Skin epidermis (tissue), 12 donors: ENCODE measurements around the gene GSAP.
A peak's percentile ranks its signal among the peaks of the same experiment; 100 is the strongest.
"Not testable (repeated sequence)": the region's sequence is repeated elsewhere in the genome, so short reads cannot be mapped to it uniquely, and the experiment has no call there.

Source experiments
- H3K27ac ChIP-seq, 21 experiments: fragments of 200-600 bp; sonication (generic) in 11 of 21; one replicate each; pipeline ENCODE4 v1.5.0; 2020; ENCODE audit warnings: mild to moderate bottlenecking in 3 of 21, inconsistent platforms in 2 of 21, moderate library complexity in 2 of 21
- H3K4me3 ChIP-seq, 7 experiments: fragments of 200-600 bp; sonication (generic) in 2 of 7; one replicate each; pipeline ENCODE4 v1.5.0; 2020; ENCODE audit warnings: inconsistent platforms in 2 of 7, mild to moderate bottlenecking in 2 of 7, moderate library complexity in 1 of 7

Gene GSAP

GRCh38 chr7:77415823-77416620, at the start of gene GSAP:
Gene GSAP (minus strand): TSS chr7:77416349. CDS start chr7:77416321, 28 bp downstream.
- Histone ChIP-seq H3K4me3 (peak within 1 kb of the TSS; percentile 70 to 95 (median 83)), H3K27ac (peak within 1 kb of the TSS; percentile 82 to 94 (median 90))

GRCh38 chr7:77465256-77465655, 49.1 kb upstream of the GSAP start:
- Histone ChIP-seq H3K27ac (no peak overlapping the region), H3K4me3 (no peak overlapping the region)

- Histone ChIP-seq H3K4me3 (no peak overlapping the region), H3K27ac (no peak overlapping the region)
Measured at GRCh38 chr7:77464589-77464988, 48.4 kb upstream of the GSAP start.

- H3K4me3 ChIP-seq, H3K27ac ChIP-seq: not testable (repeated sequence)
Measured at GRCh38 chr7:77463632-77464031, 47.5 kb upstream of the GSAP start.

GRCh38 chr7:77461842-77462241, 45.7 kb upstream of the GSAP start:
- Histone ChIP-seq H3K4me3 (no peak overlapping the region), H3K27ac (no peak overlapping the region)

GRCh38 chr7:77461246-77461645, 45.1 kb upstream of the GSAP start:
- H3K27ac ChIP-seq: no peak overlapping the region
- H3K4me3 ChIP-seq: no peak overlapping the region

- H3K27ac ChIP-seq: no peak overlapping the region
- no peak overlapping the region for H3K4me3 ChIP-seq
Measured at GRCh38 chr7:77460057-77460486, 43.9 kb upstream of the GSAP start.

- H3K27ac ChIP-seq: no peak overlapping the region
- no peak overlapping the region for H3K4me3 ChIP-seq
Measured at GRCh38 chr7:77459311-77459726, 43.2 kb upstream of the GSAP start.

- H3K27ac ChIP-seq: no peak overlapping the region
- no peak overlapping the region for H3K4me3 ChIP-seq
Measured at GRCh38 chr7:77458786-77459185, 42.6 kb upstream of the GSAP start.

GRCh38 chr7:77457779-77458178, 41.6 kb upstream of the GSAP start:
- H3K27ac ChIP-seq: no peak overlapping the region
- H3K4me3 ChIP-seq: no peak overlapping the region

- H3K4me3 ChIP-seq: no peak overlapping the region
- H3K27ac ChIP-seq: no peak overlapping the region
Measured at GRCh38 chr7:77456696-77457095, 40.5 kb upstream of the GSAP start.

GRCh38 chr7:77455321-77455720, 39.2 kb upstream of the GSAP start:
- Histone ChIP-seq H3K27ac (no peak overlapping the region), H3K4me3 (no peak overlapping the region)

GRCh38 chr7:77454802-77455201, 38.7 kb upstream of the GSAP start:
- H3K27ac ChIP-seq: no peak overlapping the region

GRCh38 chr7:77453531-77453930, 37.4 kb upstream of the GSAP start:
- Histone ChIP-seq H3K4me3 (no peak overlapping the region), H3K27ac (peak overlapping the region in 6 of 21 experiments; percentile 5 to 50 (median 29))

More at GRCh38 chr7:77454802-77455201, 38.7 kb upstream of the GSAP start:
- no peak overlapping the region for H3K4me3 ChIP-seq

GRCh38 chr7:77451950-77452349, 35.8 kb upstream of the GSAP start:
- not testable (repeated sequence) for H3K27ac ChIP-seq, H3K4me3 ChIP-seq

GRCh38 chr7:77450613-77451012, 34.5 kb upstream of the GSAP start:
- Histone ChIP-seq H3K27ac (no peak overlapping the region), H3K4me3 (no peak overlapping the region)

- Histone ChIP-seq H3K27ac (no peak overlapping the region), H3K4me3 (no peak overlapping the region)
Measured at GRCh38 chr7:77450054-77450453, 33.9 kb upstream of the GSAP start.

- Histone ChIP-seq H3K4me3 (no peak overlapping the region), H3K27ac (no peak overlapping the region)
Measured at GRCh38 chr7:77447616-77448015, 31.5 kb upstream of the GSAP start.

GRCh38 chr7:77444123-77444522, 28.0 kb upstream of the GSAP start:
- Histone ChIP-seq H3K4me3 (no peak overlapping the region), H3K27ac (no peak overlapping the region)

- no peak overlapping the region for H3K4me3 ChIP-seq
Measured at GRCh38 chr7:77443042-77443441, 26.9 kb upstream of the GSAP start.

GRCh38 chr7:77442636-77443035, 26.5 kb upstream of the GSAP start:
- H3K4me3 ChIP-seq: no peak overlapping the region
- no peak overlapping the region for H3K27ac ChIP-seq

More at GRCh38 chr7:77443042-77443441, 26.9 kb upstream of the GSAP start:
- H3K27ac ChIP-seq: no peak overlapping the region

- Histone ChIP-seq H3K27ac (no peak overlapping the region), H3K4me3 (no peak overlapping the region)
Measured at GRCh38 chr7:77441046-77441445, 24.9 kb upstream of the GSAP start.
